IMR-90 (cell line): Measurements from ENCODE around the gene EPHB1. TPM values are rescaled to one million over a fixed set of nuclear protein-coding genes. Genes with fewer than 3 reads are reported as not detected.

Experiments
- ATAC-seq: fragments of 200-7000 bp; cut with Tn5 transposase; 2 replicates; pipeline ENCODE4 v1.9.1; 2020; ENCODE audit warnings: low read depth, mild to moderate bottlenecking, moderate library complexity
- BruUV-seq: library from RNA; stranded (reverse); fragments of 400-500 nt; replicated peaks from 2 replicates; lab custom pipeline; 2021; lab: Mats Ljungman, UMichigan
- CTCF ChIA-PET: fragments of 300-600 bp; formaldehyde crosslinking; extraction: SDS; loops from one replicate; lab custom pipeline; 2021; ENCODE audit warnings: antibody characterized with exemption; lab: Yijun Ruan, JAX
- POLR2A ChIA-PET: fragments of 300-600 bp; sonication (Branson Sonifier 250); formaldehyde crosslinking; loops from one replicate; lab custom pipeline; 2022; ENCODE audit warnings: antibody characterized with exemption; ENCODE audit not compliant: unreplicated experiment; lab: Charles Lee
- DNase-seq: peaks from one replicate; pipeline ENCODE4 v3.0.0; 2013
- H2AFZ ChIP-seq: replicated peaks from 2 replicates; pipeline ENCODE3; 2013; ENCODE audit warnings: low read length, mild to moderate bottlenecking; ENCODE audit not compliant: poor library complexity
- H2AK5ac ChIP-seq: 2 replicates; pipeline ENCODE4 v1.6.1; 2013; ENCODE audit warnings: low read depth, low read length, inconsistent platforms
- H2AK9ac ChIP-seq: replicated peaks from 2 replicates; pipeline ENCODE3; 2013; ENCODE audit warnings: mild to moderate bottlenecking, low read depth, low read length, moderate library complexity; ENCODE audit not compliant: poor library complexity
- H2BK120ac ChIP-seq: 2 replicates; pipeline ENCODE4 v1.6.1; 2013; ENCODE audit warnings: low read depth, low read length, inconsistent platforms
- H2BK15ac ChIP-seq: 3 replicates; pipeline ENCODE4 v1.6.1; 2013; ENCODE audit warnings: low read depth, low read length, inconsistent platforms
- H2BK20ac ChIP-seq: 2 replicates; pipeline ENCODE4 v1.6.1; 2013; ENCODE audit warnings: low read depth, mild to moderate bottlenecking, inconsistent platforms, low read length, moderate library complexity
- H2BK5ac ChIP-seq: 2 replicates; pipeline ENCODE4 v1.6.1; 2013; ENCODE audit warnings: mild to moderate bottlenecking, low read depth, low read length, inconsistent platforms; ENCODE audit not compliant: poor library complexity, severe bottlenecking
- H3K14ac ChIP-seq: replicated peaks from 2 replicates; pipeline ENCODE4 v1.6.1; 2013; ENCODE audit warnings: low read depth, low read length, inconsistent platforms
- H3K18ac ChIP-seq: 2 replicates; pipeline ENCODE4 v1.6.1; 2013; ENCODE audit warnings: low read depth, low read length, control low read depth
- H3K23ac ChIP-seq: 2 replicates; pipeline ENCODE4 v1.6.1; 2013; ENCODE audit warnings: low read depth, low read length, inconsistent platforms
- H3K27ac ChIP-seq: 2 replicates; pipeline ENCODE4 v1.5.1; 2013; ENCODE audit warnings: mild to moderate bottlenecking, control low read depth, low read length; ENCODE audit not compliant: insufficient read depth
- H3K27me3 ChIP-seq: 2 replicates; pipeline ENCODE4 v1.6.1; 2013; ENCODE audit warnings: low read length; ENCODE audit not compliant: control insufficient read depth, insufficient read depth
- H3K36me3 ChIP-seq: 2 replicates; pipeline ENCODE4 v1.6.1; 2013; ENCODE audit warnings: low read length, mixed read lengths; ENCODE audit not compliant: control insufficient read depth, insufficient read depth
- H3K4ac ChIP-seq: 2 replicates; pipeline ENCODE4 v1.6.1; 2013; ENCODE audit warnings: low read depth, low read length, inconsistent platforms
- H3K4me1 ChIP-seq: 2 replicates; pipeline ENCODE4 v1.6.1; 2013; ENCODE audit warnings: low read length, mixed read lengths; ENCODE audit not compliant: control insufficient read depth, insufficient read depth
- H3K4me2 ChIP-seq: 2 replicates; pipeline ENCODE4 v1.6.1; 2013; ENCODE audit warnings: low read depth, mild to moderate bottlenecking, control low read depth, low read length, moderate library complexity
- H3K4me3 ChIP-seq: 2 replicates; pipeline ENCODE4 v1.5.1; 2013; ENCODE audit warnings: low read depth, mild to moderate bottlenecking, control low read depth, low read length, moderate library complexity; ENCODE audit not compliant: insufficient read depth
- H3K56ac ChIP-seq: 2 replicates; pipeline ENCODE4 v1.6.1; 2013; ENCODE audit warnings: low read length, inconsistent platforms; ENCODE audit not compliant: insufficient read depth; ENCODE audit errors: extremely low read depth
- H3K79me1 ChIP-seq, 2 experiments: 2 replicates each; pipeline ENCODE4 v1.6.1; 2013; ENCODE audit warnings: low read length in 2 of 2, inconsistent platforms in 1 of 2, low read depth in 1 of 2
- H3K9ac ChIP-seq: 2 replicates; pipeline ENCODE4 v1.6.1; 2013; ENCODE audit warnings: low read depth, low read length, control low read depth
- H3K9me1 ChIP-seq: 2 replicates; pipeline ENCODE4 v1.6.1; 2013; ENCODE audit warnings: low read length, inconsistent platforms; ENCODE audit not compliant: insufficient read depth
- H3K9me3 ChIP-seq: 2 replicates; pipeline ENCODE4 v1.6.1; 2013; ENCODE audit warnings: low read length; ENCODE audit not compliant: control insufficient read depth, insufficient read depth
- H4K20me1 ChIP-seq: 2 replicates; pipeline ENCODE4 v1.6.1; 2013; ENCODE audit warnings: low read length, inconsistent platforms; ENCODE audit not compliant: insufficient read depth
- H4K5ac ChIP-seq: 2 replicates; pipeline ENCODE4 v1.6.1; 2013; ENCODE audit warnings: mild to moderate bottlenecking, low read depth, low read length, control low read depth
- H4K8ac ChIP-seq, 2 experiments: 2 replicates each; pipeline ENCODE4 v1.6.1; 2013; ENCODE audit warnings: low read depth in 2 of 2, low read length in 2 of 2, control low read depth in 1 of 2, inconsistent platforms in 1 of 2
- H4K91ac ChIP-seq: 2 replicates; pipeline ENCODE4 v1.6.1; 2013; ENCODE audit warnings: low read depth, low read length, inconsistent platforms; ENCODE audit not compliant: insufficient read depth
- BHLHE40 ChIP-seq: fragments of 150-350 bp; IDR thresholded peaks from 2 replicates; pipeline ENCODE4 v1.6.1; 2016; ENCODE audit warnings: mild to moderate bottlenecking, low read depth, low read length
- MAFK ChIP-seq: IDR thresholded peaks from 2 replicates; pipeline ENCODE4 v1.6.1; 2012; ENCODE audit warnings: low read depth, low read length, improper control_type of control experiment
- POLR2A ChIP-seq: IDR thresholded peaks from 2 replicates; pipeline ENCODE4 v1.6.1; 2012; ENCODE audit warnings: mild to moderate bottlenecking, low read depth, low read length
- RFX5 ChIP-seq: IDR thresholded peaks from 2 replicates; pipeline ENCODE4 v1.8.0; 2012; ENCODE audit warnings: low read depth, mild to moderate bottlenecking, low read length, moderate library complexity
- WGBS, 2 experiments: methylation state at CpG; one replicate each; pipeline versions ENCODE4 v1.1.5 to v1.1.7; 2013; ENCODE audit warnings: missing lambda C conversion rate in 2 of 2; ENCODE audit not compliant: insufficient read length in 1 of 2; ENCODE audit errors: extremely low coverage in 2 of 2; 5-methylcytosine and 5-hydroxymethylcytosine counted together
- dilution Hi-C: fragments of 300-500 bp; cut with HindIII; formaldehyde crosslinking; loops from one replicate; pipeline ENCODE4 v1.14.3; 2018; ENCODE audit warnings: low sequenced_read_pairs; ENCODE audit not compliant: unreplicated experiment
- in situ Hi-C: fragments of 300-500 bp; cut with MboI; formaldehyde crosslinking; loops from 3 replicates; pipeline ENCODE4 v1.14.3; 2019; ENCODE audit warnings: low sequenced_read_pairs, inconsistent platforms, mixed read lengths
- intact Hi-C: fragments of 100-400 bp; cut with micrococcal nuclease; formaldehyde crosslinking; loops from 2 replicates; pipeline ENCODE4 v1.10.0; 2022
- polyA plus RNA-seq, 3 experiments: library from polyadenylated mRNA; depleted of rRNA; stranded (reverse); fragments of >200 nt; gene quantifications; 2 replicates each; pipeline ENCODE4 v1.2.3, GENCODE V29; 2012; ENCODE audit warnings: low replicate concordance in 1 of 3
- total RNA-seq: library from RNA; depleted of rRNA; stranded (reverse); fragments of >200 nt; gene quantifications from 2 replicates; pipeline ENCODE4 v1.2.3, GENCODE V29; 2012

The EPHB1 gene
- total and polyA plus RNA-seq, 2 of the 4 experiments (the other 2 are of a cell fraction), result 0.17 to 0.36 TPM

DNA sequence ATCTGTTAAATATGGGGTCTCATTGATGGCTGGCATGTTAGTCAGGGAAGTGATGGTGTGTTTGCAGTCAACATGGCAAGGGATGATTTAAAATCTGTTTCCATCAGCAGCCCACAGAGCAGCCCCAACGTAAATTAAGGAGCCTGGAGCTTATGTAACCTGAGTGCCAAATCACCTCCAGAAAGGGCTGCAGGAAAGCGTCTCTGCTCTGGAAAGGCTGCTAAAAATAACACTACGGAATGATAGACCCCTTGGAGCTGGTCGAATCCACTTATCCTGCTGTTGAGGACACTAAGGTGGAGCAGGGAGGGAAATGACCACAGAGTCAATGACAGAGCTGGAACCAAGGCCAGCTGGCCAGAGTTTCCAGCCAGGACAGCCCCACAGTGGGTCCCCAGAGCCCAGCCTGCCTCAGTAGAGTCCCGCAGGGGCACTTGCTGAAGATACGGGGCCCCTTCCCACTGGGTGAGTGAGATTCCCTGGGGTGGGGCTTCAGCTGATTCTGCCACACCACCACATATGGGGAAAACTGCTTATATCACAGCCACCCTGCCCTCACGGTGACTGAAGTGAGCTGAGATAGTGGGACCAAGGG is 63.5 kb downstream of the EPHB1 start:
- no peak for ATAC-seq
- Histone ChIP-seq H4K20me1 (no peaks in the 10 kb centered on the region), H3K9ac (no peak overlapping the region), H3K9me3 (no peaks in the 10 kb centered on the region), H3K4me3 (no peak overlapping the region), H3K4me1 (no peaks in the 10 kb centered on the region), H3K14ac (no peak overlapping the region), H3K9me1 (no peaks in the 10 kb centered on the region), H4K5ac (no peak overlapping the region), H2AK9ac (no peak overlapping the region), H2AFZ (no peak overlapping the region), H3K27ac (no peak overlapping the region), H2AK5ac (no peak overlapping the region), H3K4ac (no peak overlapping the region), H3K36me3 (no peaks in the 10 kb centered on the region), H3K27me3 (no peaks in the 10 kb centered on the region), H2BK5ac (no peak overlapping the region), H2BK15ac (no peak overlapping the region), H3K56ac (no peak overlapping the region), H4K91ac (no peak overlapping the region), H3K4me2 (no peak overlapping the region), H3K79me1 (no peaks in the 10 kb centered on the region), H2BK20ac (no peak overlapping the region), H3K23ac (no peak overlapping the region), H3K18ac (no peak overlapping the region), H2BK120ac (no peak overlapping the region), H4K8ac (no peak overlapping the region)
- no CpG with 5 or more reads among the region's 7 CpGs for WGBS, 2 experiments
- BruUV-seq, result no TSS peak
- dilution Hi-C loops, result no loop called here
- intact Hi-C loops, result no loop called here
- ChIA-PET POLR2A (no interaction called here), CTCF (no interaction called here)
- in situ Hi-C loops, result no loop called here
- DNase-seq, result no peak
- TF ChIP-seq POLR2A (no peak), BHLHE40 (no peak), MAFK (no peak), RFX5 (no peak)
